KBM-7 (cell line): ENCODE measurements around the gene SEMA4D.

Experiments
- DNase-seq: peaks from one replicate; pipeline ENCODE4 v3.0.0-alpha.2; 2015
- in situ Hi-C: fragments of 300-500 bp; cut with MboI; formaldehyde crosslinking; loops from 2 replicates; pipeline ENCODE4 v1.14.3; 2020; ENCODE audit warnings: low sequenced_read_pairs, low pct_unique_long_range_greater_than_20kb, mixed read lengths

Gene SEMA4D

GRCh38 chr9:89505911-89506310 is 8.0 kb upstream of the SEMA4D start:
- DNase-seq: no peak
- in situ Hi-C loops: no loop called here

GRCh38 chr9:89505048-89505447 is 7.1 kb upstream of the SEMA4D start:
- no peak for DNase-seq
- in situ Hi-C loops: no loop called here

GRCh38 chr9:89502671-89503070 is 4.8 kb upstream of the SEMA4D start:
- no peak for DNase-seq
- in situ Hi-C loops: no loop called here

- DNase-seq: peak; percentile 65
- in situ Hi-C loops: no loop called here
These were observed 4.2 kb upstream of the SEMA4D start for GRCh38 chr9:89502038-89502601.

GRCh38 chr9:89501311-89501898 is 3.5 kb upstream of the SEMA4D start:
- no peak for DNase-seq
- in situ Hi-C loops: no loop called here

GRCh38 chr9:89500008-89500407 is 2.1 kb upstream of the SEMA4D start:
- DNase-seq: no peak

GRCh38 chr9:89498852-89499480 is 1.1 kb upstream of the SEMA4D start:
- in situ Hi-C loops: no loop called here
- DNase-seq: peak; percentile 79

More at GRCh38 chr9:89500008-89500407, 2.1 kb upstream of the SEMA4D start:
- in situ Hi-C loops: no loop called here

GRCh38 chr9:89497257-89497963 is 503 bp downstream of the SEMA4D start:
- in situ Hi-C loops: no loop called here
- no peak for DNase-seq

- peak; percentile 15 for DNase-seq
- in situ Hi-C loops: no loop called here
These were observed 1.2 kb downstream of the SEMA4D start for GRCh38 chr9:89496645-89497256.

- no peak for DNase-seq
- in situ Hi-C loops: no loop called here
These were observed 1.9 kb downstream of the SEMA4D start for GRCh38 chr9:89495824-89496560.

- no peak for DNase-seq
These were observed 3.7 kb downstream of the SEMA4D start for GRCh38 chr9:89494199-89494598.

GRCh38 chr9:89493671-89494070 is 4.2 kb downstream of the SEMA4D start:
- no peak for DNase-seq
- in situ Hi-C loops: no loop called here

More at GRCh38 chr9:89494199-89494598, 3.7 kb downstream of the SEMA4D start:
- in situ Hi-C loops: no loop called here

- in situ Hi-C loops: no loop called here
- DNase-seq: no peak
These were observed 4.7 kb downstream of the SEMA4D start for GRCh38 chr9:89493181-89493580.

GRCh38 chr9:89492586-89492985 is 5.3 kb downstream of the SEMA4D start:
- DNase-seq: no peak
- in situ Hi-C loops: no loop called here

GRCh38 chr9:89491694-89492093 is 6.2 kb downstream of the SEMA4D start:
- in situ Hi-C loops: no loop called here

GRCh38 chr9:89489548-89490530 is 8.1 kb downstream of the SEMA4D start:
- in situ Hi-C loops: no loop called here
- DNase-seq: peak; percentile 12

More at GRCh38 chr9:89491694-89492093, 6.2 kb downstream of the SEMA4D start:
- DNase-seq: no peak

GRCh38 chr9:89488936-89489335 is 9.0 kb downstream of the SEMA4D start:
- in situ Hi-C loops: no loop called here
- no peak for DNase-seq

- in situ Hi-C loops: no loop called here
- DNase-seq: no peak
These were observed 9.8 kb downstream of the SEMA4D start for GRCh38 chr9:89488131-89488530.
